HG03354 (cell line): ENCODE data around the gene KAT2B.

Experiments
- ATAC-seq: cut with Tn5 transposase; IDR thresholded peaks from one replicate; pipeline ENCODE4 v1.9.1; 2021; ENCODE audit warnings: mild to moderate bottlenecking; ENCODE audit not compliant: unreplicated experiment, poor library complexity, severe bottlenecking

Gene KAT2B

GRCh38 chr3:20125897-20126296 is 85.7 kb downstream of the KAT2B start:
- ATAC-seq: peak; percentile 100

DNA sequence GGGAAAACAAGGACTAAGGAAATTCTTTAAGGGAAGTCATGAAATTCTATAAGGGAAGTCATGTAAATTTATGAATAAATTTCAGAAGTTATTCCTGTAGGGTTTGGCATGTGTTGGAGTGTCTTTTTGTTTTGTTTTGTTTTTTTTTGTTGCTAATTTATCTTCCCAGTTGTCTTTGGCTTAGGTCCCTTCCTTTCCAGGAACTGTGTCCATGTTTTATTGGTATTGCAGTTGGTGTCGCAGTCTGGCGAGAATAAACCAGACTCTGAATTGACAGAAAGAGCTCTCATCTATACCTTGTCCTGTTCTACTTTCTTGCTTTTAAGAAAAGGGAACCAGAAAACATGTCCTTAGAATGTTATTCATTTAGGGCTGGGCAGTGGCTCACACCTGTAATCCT is 88.1 kb downstream of the KAT2B start:
- ATAC-seq: no peak

GRCh38 chr3:20130106-20130505 is 89.9 kb downstream of the KAT2B start:
- ATAC-seq: no peak

GRCh38 chr3:20136231-20136630 is 96.0 kb downstream of the KAT2B start:
- no peak for ATAC-seq

- ATAC-seq: no peak
These were observed 97.4 kb downstream of the KAT2B start for GRCh38 chr3:20137647-20138046.

DNA sequence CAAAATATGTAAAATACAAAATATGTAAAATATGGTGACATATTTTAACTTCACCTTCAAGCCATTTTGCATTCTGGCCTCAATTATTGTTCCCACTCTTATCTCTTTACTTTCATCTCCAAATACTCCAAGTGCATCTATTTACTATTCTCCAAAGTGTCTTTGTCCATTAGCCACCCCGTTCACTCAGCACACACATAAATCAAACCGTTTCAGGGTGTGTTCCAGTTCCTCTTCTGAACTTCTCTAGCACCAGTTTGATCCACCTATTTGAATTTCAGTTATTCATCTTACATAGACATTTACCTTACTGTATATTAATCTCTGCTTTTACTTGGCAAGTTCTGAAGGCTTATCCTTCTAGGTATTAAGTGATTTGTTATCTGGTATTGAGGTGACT is 100.6 kb downstream of the KAT2B start:
- ATAC-seq: no peak

DNA sequence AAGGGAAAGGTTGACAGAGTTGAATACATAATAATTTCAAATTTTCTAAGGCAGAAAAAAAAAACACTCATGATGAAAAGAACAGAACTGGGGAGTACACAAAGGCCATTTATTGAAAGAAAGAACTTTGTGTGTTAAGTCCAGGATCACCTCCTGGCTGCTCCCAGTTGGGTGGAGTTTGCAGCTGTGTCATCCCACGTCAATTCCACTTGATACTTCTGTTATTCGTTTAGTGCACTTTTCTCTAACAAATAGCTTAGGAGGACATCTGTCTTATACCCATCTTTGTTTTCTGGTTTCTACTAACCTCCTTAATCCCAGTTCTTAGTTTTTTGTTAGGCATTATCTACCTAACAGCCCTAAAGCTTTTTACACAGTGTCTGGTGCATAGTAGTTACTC is 101.1 kb downstream of the KAT2B start:
- ATAC-seq: no peak

- no peak for ATAC-seq
These were observed 101.6 kb downstream of the KAT2B start for GRCh38 chr3:20141851-20142250.

GRCh38 chr3:20142517-20142916 is 102.3 kb downstream of the KAT2B start:
- ATAC-seq: no peak

DNA sequence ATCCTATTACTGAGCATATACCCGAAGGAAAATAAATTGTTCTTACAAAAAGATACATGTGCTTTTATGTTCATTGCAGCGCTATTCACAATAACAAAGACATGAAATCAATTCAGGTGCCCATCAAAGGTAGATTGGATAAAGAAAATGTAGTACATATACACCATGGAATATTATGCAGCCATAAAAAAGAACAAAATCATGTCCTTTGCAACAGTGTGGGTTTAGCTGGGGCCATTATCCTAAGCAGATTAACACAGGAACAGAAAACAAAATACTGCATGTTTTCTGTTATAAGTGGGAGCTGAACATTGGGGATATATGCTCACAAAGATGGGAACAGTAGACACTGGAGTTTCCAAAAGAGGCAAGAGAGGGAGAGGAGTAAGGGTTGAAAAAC is 103.3 kb downstream of the KAT2B start:
- no peak for ATAC-seq

GRCh38 chr3:20145874-20146273 is 105.6 kb downstream of the KAT2B start:
- no peak for ATAC-seq

GRCh38 chr3:20146301-20146700 is 106.1 kb downstream of the KAT2B start:
- no peak for ATAC-seq

GRCh38 chr3:20147361-20147760 is 107.1 kb downstream of the KAT2B start:
- ATAC-seq: no peak

GRCh38 chr3:20148466-20148865 is 108.2 kb downstream of the KAT2B start:
- no peak for ATAC-seq

- ATAC-seq: no peak
These were observed 113.8 kb downstream of the KAT2B start for GRCh38 chr3:20154078-20154477.

- no peak for ATAC-seq
These were observed 114.7 kb downstream of the KAT2B start for GRCh38 chr3:20154928-20155327.

GRCh38 chr3:20160230-20160629 is 120.0 kb downstream of the KAT2B start:
- ATAC-seq: no peak

DNA sequence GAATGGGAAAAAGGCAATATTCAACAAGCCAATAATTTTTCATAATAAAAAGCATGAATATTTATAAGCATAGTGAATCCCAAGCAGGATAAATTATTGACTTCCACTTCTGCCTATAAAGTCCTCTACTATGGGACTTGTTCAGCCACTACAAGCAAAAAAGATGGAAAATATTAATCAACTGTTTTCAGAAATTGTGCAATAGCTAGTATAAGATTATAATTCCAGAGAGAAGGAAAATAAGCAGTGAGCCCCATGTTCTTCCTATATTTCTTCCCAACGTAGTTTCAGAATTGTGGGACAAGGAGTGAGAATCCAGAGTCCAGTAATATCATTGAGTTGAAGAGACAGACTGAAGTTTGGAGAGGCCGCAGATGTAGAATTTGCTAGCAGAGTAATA is 121.5 kb downstream of the KAT2B start:
- ATAC-seq: no peak

GRCh38 chr3:20173844-20174410 is 133.7 kb downstream of the KAT2B start:
- ATAC-seq: no peak

- no peak for ATAC-seq
These were observed 141.0 kb downstream of the KAT2B start for GRCh38 chr3:20181276-20181675.

GRCh38 chr3:20182206-20182605 is 142.0 kb downstream of the KAT2B start:
- no peak for ATAC-seq

DNA sequence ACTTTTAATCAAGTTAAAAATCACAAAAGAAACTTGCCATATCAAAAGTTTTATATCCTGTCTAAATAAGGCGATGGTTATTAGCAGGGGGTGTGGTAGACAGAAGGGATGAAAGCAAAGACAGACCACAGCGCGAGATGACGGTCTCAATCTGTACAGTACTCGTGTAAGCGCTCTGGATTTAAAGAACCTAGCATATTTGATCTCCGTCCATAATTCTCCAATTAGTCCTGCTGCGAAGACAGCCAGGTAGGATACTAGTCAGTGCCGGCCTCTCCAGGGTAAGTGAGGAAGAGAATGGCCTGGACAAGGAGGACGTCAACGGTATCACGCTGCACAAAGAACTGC is 145.1 kb downstream of the KAT2B start:
- ATAC-seq: peak; percentile 24
